Panc1 (cell line): Measurements from ENCODE around the gene GLT8D1. TPM values are rescaled to one million over a fixed set of nuclear protein-coding genes. Genes with fewer than 3 reads are reported as not detected.

ENCODE experiments used
- ATAC-seq: fragments of 200-7000 bp; cut with Tn5 transposase; 2 replicates; pipeline ENCODE4 v1.9.1; 2020; ENCODE audit warnings: mild to moderate bottlenecking, moderate library complexity
- BruUV-seq: library from RNA; stranded (reverse); fragments of 400-500 nt; replicated peaks from 2 replicates; lab custom pipeline; 2021; lab: Mats Ljungman, UMichigan
- CTCF ChIA-PET: fragments of 300-600 bp; sonication (Branson Sonifier 250); formaldehyde crosslinking; loops from one replicate; lab custom pipeline; 2022; ENCODE audit warnings: antibody characterized with exemption; lab: Charles Lee
- POLR2A ChIA-PET: fragments of 300-600 bp; sonication (Branson Sonifier 250); formaldehyde crosslinking; loops from one replicate; lab custom pipeline; 2022; ENCODE audit warnings: antibody characterized with exemption; lab: Charles Lee
- DNase-seq: peaks from one replicate; pipeline ENCODE4 v3.0.0-alpha.2; 2010; ENCODE audit warnings: low read depth, low spot score
- H3K27ac ChIP-seq: 2 replicates; pipeline ENCODE4 v1.5.1; 2011; ENCODE audit warnings: mild to moderate bottlenecking, low read length, inconsistent platforms
- H3K27me3 ChIP-seq: fragments of 200-500 bp; sonication (Bioruptor generic); 2 replicates; pipeline ENCODE4 v1.6.0; 2014; ENCODE audit warnings: low read length, inconsistent platforms; ENCODE audit not compliant: control insufficient read depth, insufficient read depth
- H3K36me3 ChIP-seq: fragments of 200-500 bp; sonication (Bioruptor generic); 2 replicates; pipeline ENCODE4 v1.5.1; 2014; ENCODE audit warnings: inconsistent platforms, mild to moderate bottlenecking, low read length, moderate library complexity; ENCODE audit not compliant: control insufficient read depth, insufficient read depth
- H3K4me1 ChIP-seq: 2 replicates; pipeline ENCODE4 v1.5.1; 2011; ENCODE audit warnings: inconsistent platforms, mild to moderate bottlenecking, low read length, moderate library complexity; ENCODE audit not compliant: control insufficient read depth, insufficient read depth
- H3K4me3 ChIP-seq, 2 experiments: 2 replicates each; pipeline ENCODE4 v1.5.1; 2011 to 2012; ENCODE audit warnings: low read depth in 2 of 2, low read length in 2 of 2, mild to moderate bottlenecking in 2 of 2, inconsistent platforms in 1 of 2, moderate library complexity in 1 of 2
- H3K9me3 ChIP-seq: fragments of 200-500 bp; sonication (Bioruptor generic); 2 replicates; pipeline ENCODE4 v1.5.1; 2014; ENCODE audit warnings: low read depth, mild to moderate bottlenecking, inconsistent platforms, low read length, moderate library complexity; ENCODE audit not compliant: control insufficient read depth, insufficient read depth
- POLR2AphosphoS5 ChIP-seq: IDR thresholded peaks from 2 replicates; pipeline ENCODE4 v1.6.1; 2012; ENCODE audit warnings: mild to moderate bottlenecking, low read depth, low read length, moderate library complexity
- REST ChIP-seq, 2 experiments: IDR thresholded peaks; 2 replicates each; pipeline ENCODE4 v1.6.1; 2011 to 2012; ENCODE audit warnings: low read depth in 2 of 2, control low read depth in 1 of 2, low read length in 1 of 2, mild to moderate bottlenecking in 1 of 2, moderate library complexity in 1 of 2; ENCODE audit not compliant: insufficient read depth in 1 of 2
- SIN3A ChIP-seq: IDR thresholded peaks from 2 replicates; pipeline ENCODE4 v1.6.1; 2012; ENCODE audit warnings: low read depth, mild to moderate bottlenecking, low read length, moderate library complexity, borderline replicate concordance; ENCODE audit not compliant: insufficient read depth
- TCF7L2 ChIP-seq: IDR thresholded peaks from 2 replicates; pipeline ENCODE4 v1.6.1; 2011; ENCODE audit warnings: mild to moderate bottlenecking, low read depth, low read length, inconsistent platforms
- in situ Hi-C: cut with HindIII; loops from 2 replicates; pipeline ENCODE4 v1.10.0; 2016; ENCODE audit warnings: low sequenced_read_pairs, low pct_unique_long_range_greater_than_20kb
- intact Hi-C: fragments of 100-400 bp; cut with micrococcal nuclease; formaldehyde crosslinking; loops from one replicate; pipeline ENCODE4 v1.10.0; 2022; ENCODE audit not compliant: unreplicated experiment
- total RNA-seq: library from RNA; stranded (reverse); gene quantifications from one replicate; pipeline ENCODE4 v1.2.1, GENCODE V29; 2021; ENCODE audit not compliant: unreplicated experiment
- TF ChIP-seq, protein P1 (sequence below): fragments of 450-650 bp; IDR thresholded peaks from 2 replicates; pipeline ENCODE4 v1.5.1; 2017; ENCODE audit warnings: mild to moderate bottlenecking

GLT8D1 gene
- total RNA-seq, 1 experiment from 2014 or later, result 51.3 TPM

DNA sequence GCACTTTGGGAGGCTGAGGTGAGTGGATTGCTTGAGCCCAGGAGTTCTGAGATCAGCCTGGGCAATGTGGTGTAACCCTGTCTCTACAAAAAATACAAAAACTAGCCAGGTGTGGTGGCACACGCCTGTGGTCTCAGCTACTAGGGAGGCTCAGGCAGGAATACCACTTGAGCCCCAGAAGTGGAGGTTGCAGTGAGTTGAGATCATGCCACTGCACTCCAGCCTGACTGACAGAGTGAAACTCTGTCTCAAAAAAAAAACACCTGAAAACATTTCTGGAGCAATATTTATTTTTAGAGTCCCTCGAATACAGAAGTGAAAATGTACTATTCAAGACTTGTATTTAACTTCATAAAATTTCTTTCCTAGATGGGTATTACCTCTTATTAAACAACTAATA lies 4.9 kb upstream of the GLT8D1 start:
- H3K27ac ChIP-seq, result no peak overlapping the region
- ChIA-PET POLR2A (no interaction called here), CTCF (no interaction called here)
- H3K9me3 ChIP-seq, result no peaks in the 10 kb centered on the region
- BruUV-seq, result no TSS peak
- H3K27me3 ChIP-seq, result no peaks in the 10 kb centered on the region
- no peak for ATAC-seq
- intact Hi-C loops (no loop called here), in situ Hi-C loops (no loop called here)
- peaks cover 6% of the 10 kb centered on the region for H3K4me1 ChIP-seq
- TF ChIP-seq, protein P1, sequence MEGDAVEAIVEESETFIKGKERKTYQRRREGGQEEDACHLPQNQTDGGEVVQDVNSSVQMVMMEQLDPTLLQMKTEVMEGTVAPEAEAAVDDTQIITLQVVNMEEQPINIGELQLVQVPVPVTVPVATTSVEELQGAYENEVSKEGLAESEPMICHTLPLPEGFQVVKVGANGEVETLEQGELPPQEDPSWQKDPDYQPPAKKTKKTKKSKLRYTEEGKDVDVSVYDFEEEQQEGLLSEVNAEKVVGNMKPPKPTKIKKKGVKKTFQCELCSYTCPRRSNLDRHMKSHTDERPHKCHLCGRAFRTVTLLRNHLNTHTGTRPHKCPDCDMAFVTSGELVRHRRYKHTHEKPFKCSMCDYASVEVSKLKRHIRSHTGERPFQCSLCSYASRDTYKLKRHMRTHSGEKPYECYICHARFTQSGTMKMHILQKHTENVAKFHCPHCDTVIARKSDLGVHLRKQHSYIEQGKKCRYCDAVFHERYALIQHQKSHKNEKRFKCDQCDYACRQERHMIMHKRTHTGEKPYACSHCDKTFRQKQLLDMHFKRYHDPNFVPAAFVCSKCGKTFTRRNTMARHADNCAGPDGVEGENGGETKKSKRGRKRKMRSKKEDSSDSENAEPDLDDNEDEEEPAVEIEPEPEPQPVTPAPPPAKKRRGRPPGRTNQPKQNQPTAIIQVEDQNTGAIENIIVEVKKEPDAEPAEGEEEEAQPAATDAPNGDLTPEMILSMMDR, result no peak
- TF ChIP-seq REST (IDR thresholded peaks at IDR 0.05; ENCODE audit: insufficient read depth in 1 of 2, low read depth in 2 of 2, low read length in 1 of 2) (no peak), POLR2AphosphoS5 (no peak), TCF7L2 (no peak), SIN3A (no peak)
- DNase-seq, result no peak
- no peak overlapping the region for H3K4me3 ChIP-seq
- H3K36me3 ChIP-seq, result peaks cover 18% of the 10 kb centered on the region

DNA sequence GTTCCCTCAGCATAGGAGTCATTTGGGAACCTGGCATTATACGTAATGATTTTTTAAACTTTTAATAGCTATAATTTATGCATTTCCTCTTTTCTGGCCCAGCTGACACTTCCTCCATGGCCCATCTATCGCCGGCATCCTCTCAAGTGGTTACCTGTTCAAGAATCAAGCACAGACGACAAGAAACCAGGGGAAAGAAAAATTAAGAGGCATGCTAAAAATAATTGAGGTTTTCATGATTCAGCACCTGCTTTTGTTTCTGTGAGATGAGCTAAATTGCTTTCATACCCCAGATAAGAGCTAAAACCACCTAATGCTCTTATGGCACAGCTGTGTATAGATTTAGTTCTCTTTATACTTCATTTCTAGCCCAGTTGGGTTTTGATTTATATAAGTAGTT lies 2.0 kb upstream of the GLT8D1 start:
- intact Hi-C loops, result no loop called here
- DNase-seq (no peak), ATAC-seq (no peak)
- CTCF ChIA-PET, result no interaction called here
- no TSS peak for BruUV-seq
- no peak overlapping the region; the same call in 1 of the 2 replicates for H3K27ac ChIP-seq
- no peak for TF ChIP-seq TCF7L2
- TF ChIP-seq POLR2AphosphoS5, result no peak
- TF ChIP-seq, protein P1, result no peak
- no peak for TF ChIP-seq REST (IDR thresholded peaks at IDR 0.05; ENCODE audit: insufficient read depth in 1 of 2, low read depth in 2 of 2, low read length in 1 of 2)
- no peak for TF ChIP-seq SIN3A
- no peaks in the 10 kb centered on the region for H3K9me3 ChIP-seq
- H3K4me1 ChIP-seq, result peaks cover 17% of the 10 kb centered on the region
- in situ Hi-C loops, result no loop called here
- POLR2A ChIA-PET, result no interaction called here
- H3K4me3 ChIP-seq, result peak overlapping the region in 1 of 2 experiments; percentile 64; a peak in 3 of 4 replicates
- no peaks in the 10 kb centered on the region for H3K27me3 ChIP-seq
- H3K36me3 ChIP-seq, result peaks cover 18% of the 10 kb centered on the region
